Activated naive CD8-positive, alpha-beta T cell treated with anti-CD3 and anti-CD28 coated beads, Interleukin-2, amount 50 U/mL, for 24 hours (primary cell): ENCODE measurements around the gene BMP2K.
A peak's percentile ranks its signal among the peaks of the same experiment; 100 is the strongest.

Experiments used
- ATAC-seq: fragments of 150-1000 bp; cut with Tn5 transposase; one replicate; pipeline ENCODE4 v1.10.0; 2021
- DNase-seq: peaks from one replicate; pipeline ENCODE4 v3.0.0; 2021
- H3K27ac Mint-ChIP-seq: one replicate; pipeline ENCODE4 v1.8.0; 2021; ENCODE audit warnings: mild to moderate bottlenecking, mixed read lengths
- H3K27me3 Mint-ChIP-seq: one replicate; pipeline ENCODE4 v1.8.0; 2021; ENCODE audit warnings: mixed read lengths
- H3K36me3 Mint-ChIP-seq: one replicate; pipeline ENCODE4 v1.8.0; 2021; ENCODE audit warnings: low read depth, mixed read lengths
- H3K4me1 Mint-ChIP-seq: one replicate; pipeline ENCODE4 v1.8.0; 2021; ENCODE audit warnings: mixed read lengths
- H3K4me3 Mint-ChIP-seq: one replicate; pipeline ENCODE4 v1.8.0; 2021; ENCODE audit warnings: mild to moderate bottlenecking, moderate library complexity, mixed read lengths
- H3K9me3 Mint-ChIP-seq: one replicate; pipeline ENCODE4 v1.8.0; 2021; ENCODE audit warnings: mixed read lengths

Gene BMP2K

DNA sequence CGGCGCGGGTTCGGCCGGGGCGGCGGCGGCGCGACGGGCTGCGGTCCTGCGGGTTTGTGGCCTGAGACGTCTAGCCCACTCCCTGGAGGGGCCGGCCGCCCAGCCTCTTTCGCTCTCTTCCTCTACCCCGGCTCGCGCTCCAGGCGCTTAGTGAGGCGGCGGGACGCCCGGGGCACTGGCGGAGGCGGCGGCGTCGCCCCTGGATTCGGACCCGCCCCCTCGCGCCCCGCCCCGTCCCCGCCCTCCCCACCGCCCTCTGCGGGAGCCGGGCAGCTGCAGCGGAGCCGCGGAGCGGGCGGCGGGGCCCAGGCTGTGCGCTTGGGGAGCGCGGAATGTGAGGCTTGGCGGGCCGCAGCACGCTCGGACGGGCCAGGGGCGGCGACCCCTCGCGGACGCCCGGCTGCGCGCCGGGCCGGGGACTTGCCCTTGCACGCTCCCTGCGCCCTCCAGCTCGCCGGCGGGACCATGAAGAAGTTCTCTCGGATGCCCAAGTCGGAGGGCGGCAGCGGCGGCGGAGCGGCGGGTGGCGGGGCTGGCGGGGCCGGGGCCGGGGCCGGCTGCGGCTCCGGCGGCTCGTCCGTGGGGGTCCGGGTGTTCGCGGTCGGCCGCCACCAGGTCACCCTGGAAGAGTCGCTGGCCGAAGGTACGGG, at the start of gene BMP2K:
Gene BMP2K (plus strand): TSS at position 272 of the 650 bp plus-strand sequence. CDS start 194 bp downstream, at position 466.
- Mint-ChIP-seq H3K36me3 (no peaks in the 10 kb centered on the region), H3K9me3 (no peaks in the 10 kb centered on the region), H3K4me3 (peak within 1 kb of the TSS; percentile 93), H3K4me1 (peaks cover 42% of the 10 kb centered on the region), H3K27me3 (no peaks in the 10 kb centered on the region), H3K27ac (peak within 1 kb of the TSS; percentile 97)
- ATAC-seq, result peak; percentile 68
- DNase-seq, result peak; percentile 78

DNA sequence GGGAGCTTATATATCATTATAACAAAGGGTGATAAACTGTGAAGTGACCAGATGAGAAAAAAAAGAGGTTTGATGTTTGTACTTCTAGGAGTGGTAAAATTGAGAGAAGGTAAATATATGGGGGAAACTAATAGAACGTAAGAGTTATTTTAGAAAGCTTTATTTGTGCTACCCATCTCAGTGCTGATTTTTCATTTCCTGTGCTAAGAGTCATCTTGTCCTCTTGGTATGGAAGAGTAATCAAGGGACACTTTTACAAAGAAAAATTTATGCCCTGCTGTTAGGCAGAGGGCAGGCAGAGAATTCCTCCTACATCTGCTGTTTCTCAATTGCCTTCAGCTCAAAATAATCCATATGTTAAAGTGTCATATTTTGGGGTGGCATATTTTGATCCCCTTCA, 49.6 kb upstream of the BMP2K start:
- no peaks in the 10 kb centered on the region for H3K36me3 Mint-ChIP-seq
- no peak overlapping the region for H3K27ac Mint-ChIP-seq
- ATAC-seq, result no peak

DNA sequence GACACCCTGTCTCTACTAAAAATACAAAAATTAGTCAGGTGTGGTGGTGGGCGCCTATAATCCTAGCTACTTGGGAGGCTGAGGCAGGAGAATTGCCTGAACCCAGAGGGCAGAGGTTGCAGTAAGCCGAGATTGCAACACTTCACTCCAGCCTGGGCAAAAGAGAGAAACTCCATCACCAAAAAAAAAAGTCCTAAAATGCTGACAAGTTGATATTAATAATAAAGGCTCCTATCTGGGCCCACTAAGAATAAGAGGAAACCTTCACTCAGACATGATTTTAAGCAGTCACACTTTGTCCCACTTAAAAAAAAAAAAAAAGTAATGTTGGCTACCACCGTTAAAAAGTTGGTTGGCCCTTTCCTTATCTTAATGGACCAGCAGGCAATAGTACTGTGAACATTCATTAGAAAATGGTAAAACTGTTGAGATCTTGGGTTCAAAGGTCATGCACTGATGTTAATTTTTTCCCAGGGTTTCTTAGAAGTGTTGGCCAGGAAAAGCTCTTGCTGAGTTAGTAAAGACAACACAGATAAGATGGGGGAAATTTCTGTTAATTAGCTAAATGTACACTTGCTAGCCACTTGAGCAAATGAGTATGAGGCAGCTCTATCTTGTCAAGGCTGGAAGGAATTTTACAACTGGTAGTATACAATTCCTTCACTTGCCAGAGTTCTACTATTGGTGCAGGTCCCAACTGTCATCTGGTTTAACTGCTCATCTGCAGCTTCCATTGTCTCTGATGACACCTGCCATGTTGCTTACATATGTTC, 43.6 kb upstream of the BMP2K start:
- H3K27ac Mint-ChIP-seq, result no peak overlapping the region
- ATAC-seq (no peak), DNase-seq (no peak)
- H3K4me1 Mint-ChIP-seq, result peaks cover 4% of the 10 kb centered on the region
- no peaks in the 10 kb centered on the region for H3K9me3 Mint-ChIP-seq
- no peaks in the 10 kb centered on the region for H3K27me3 Mint-ChIP-seq
- H3K36me3 Mint-ChIP-seq, result no peaks in the 10 kb centered on the region
- no peak overlapping the region for H3K4me3 Mint-ChIP-seq

More for the DNA sequence above, 49.6 kb upstream of the BMP2K start:
- Mint-ChIP-seq H3K4me3 (no peak overlapping the region), H3K27me3 (no peaks in the 10 kb centered on the region), H3K4me1 (peaks cover 9% of the 10 kb centered on the region), H3K9me3 (no peaks in the 10 kb centered on the region)
- DNase-seq, result no peak

DNA sequence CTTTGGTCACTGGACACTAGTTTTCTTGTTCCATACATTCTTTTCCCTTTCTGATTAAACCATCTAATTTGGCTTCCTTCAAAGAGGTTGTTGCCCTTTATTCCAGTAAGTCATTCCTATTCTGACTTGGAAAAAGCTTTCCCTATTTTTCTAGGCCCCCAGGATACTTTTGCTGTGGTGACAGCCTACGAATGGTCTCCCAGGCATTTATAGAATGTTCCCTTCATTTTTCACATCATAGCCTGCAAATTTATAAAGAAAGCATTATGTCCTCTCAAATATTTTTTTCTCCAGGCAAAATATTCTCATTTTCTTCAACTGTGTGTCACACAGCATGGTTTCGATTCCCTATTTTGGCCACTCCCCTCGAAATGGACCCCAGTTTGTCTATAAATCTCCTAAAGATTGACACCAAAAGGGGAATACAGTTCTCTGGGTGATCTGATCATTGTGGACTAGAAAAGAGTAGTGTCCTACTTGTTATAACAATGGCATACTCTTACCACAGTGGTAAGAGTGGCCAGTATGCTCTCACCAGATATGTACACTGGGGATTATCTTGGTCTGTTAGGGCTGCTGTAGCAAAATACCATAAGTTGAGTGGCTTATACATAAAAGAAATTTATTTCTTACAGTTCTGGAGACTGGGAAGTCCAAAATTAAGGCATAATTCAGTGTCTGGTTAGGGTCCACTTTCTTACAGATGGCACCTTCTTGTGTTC, 41.5 kb upstream of the BMP2K start:
- H3K27ac Mint-ChIP-seq, result no peak overlapping the region
- DNase-seq, result no peak
- no peak overlapping the region for H3K4me3 Mint-ChIP-seq
- H3K36me3 Mint-ChIP-seq, result no peaks in the 10 kb centered on the region
- no peaks in the 10 kb centered on the region for H3K9me3 Mint-ChIP-seq
- no peaks in the 10 kb centered on the region for H3K27me3 Mint-ChIP-seq
- no peak for ATAC-seq
- peaks cover 4% of the 10 kb centered on the region for H3K4me1 Mint-ChIP-seq

DNA sequence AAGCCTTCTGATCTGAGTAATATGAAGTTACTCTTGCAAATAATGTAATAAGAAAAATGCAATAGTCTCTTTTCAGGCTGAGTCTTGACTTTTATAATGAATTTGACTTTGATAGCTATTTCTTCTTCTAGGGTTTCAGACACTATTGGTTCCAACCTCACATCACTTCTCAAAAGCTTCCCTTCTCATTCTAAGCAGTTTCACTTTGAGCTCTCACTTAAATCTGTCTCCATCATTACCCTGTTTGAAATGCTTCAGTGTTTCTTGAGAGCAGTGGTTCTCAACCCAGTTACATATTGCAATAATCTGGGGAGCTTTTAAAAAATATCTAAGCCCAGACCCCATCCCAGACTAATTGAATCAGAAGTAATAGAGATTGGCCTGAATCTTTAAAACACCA, 40.5 kb upstream of the BMP2K start:
- peaks cover 4% of the 10 kb centered on the region for H3K4me1 Mint-ChIP-seq
- no peak for ATAC-seq
- H3K27ac Mint-ChIP-seq, result no peak overlapping the region
- H3K36me3 Mint-ChIP-seq, result no peaks in the 10 kb centered on the region
- H3K4me3 Mint-ChIP-seq, result no peak overlapping the region
- no peaks in the 10 kb centered on the region for H3K9me3 Mint-ChIP-seq
- no peaks in the 10 kb centered on the region for H3K27me3 Mint-ChIP-seq
- no peak for DNase-seq

DNA sequence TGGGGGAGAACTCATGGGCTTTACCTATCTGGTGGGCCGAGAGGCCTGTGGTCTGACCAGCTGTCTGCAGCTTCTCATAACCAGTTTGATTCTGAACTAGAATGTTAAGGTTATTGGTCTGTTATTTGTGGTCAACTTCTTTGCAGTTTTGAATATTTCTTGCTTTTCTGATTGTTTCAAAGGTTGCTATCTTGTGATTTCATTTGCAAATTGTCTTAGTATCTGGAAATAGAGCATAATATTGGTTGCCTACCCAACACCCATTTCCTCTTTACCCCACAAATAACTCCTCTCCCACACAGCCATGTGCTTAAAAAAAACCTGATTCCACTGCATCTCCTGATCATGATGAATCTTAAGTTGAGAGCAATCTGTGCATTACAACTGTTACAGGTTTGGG, 39.1 kb upstream of the BMP2K start:
- Mint-ChIP-seq H3K4me3 (no peak overlapping the region), H3K4me1 (peaks cover 7% of the 10 kb centered on the region), H3K36me3 (no peaks in the 10 kb centered on the region), H3K27ac (no peak overlapping the region), H3K9me3 (no peaks in the 10 kb centered on the region), H3K27me3 (no peaks in the 10 kb centered on the region)
- ATAC-seq (no peak), DNase-seq (no peak)

DNA sequence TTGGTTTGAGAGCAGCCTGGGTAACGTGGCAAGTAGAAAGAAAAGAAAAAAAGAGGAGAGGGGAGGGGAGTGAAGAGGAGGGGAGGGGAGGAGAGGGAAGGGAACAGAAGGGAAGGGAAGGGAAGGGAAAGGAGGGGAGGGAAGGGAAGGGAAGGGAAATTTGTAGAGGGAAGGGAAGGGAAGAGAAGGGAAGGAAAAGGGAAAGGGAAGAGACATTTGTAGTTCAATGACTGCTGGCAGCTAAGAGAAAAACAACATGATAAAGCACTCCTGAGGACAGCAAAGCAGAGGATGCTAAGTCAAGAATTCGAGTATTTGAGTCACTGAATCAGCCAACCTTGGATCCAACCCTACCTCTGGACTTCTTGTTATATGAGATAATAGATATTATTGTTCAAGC, 38.2 kb upstream of the BMP2K start:
- Mint-ChIP-seq H3K4me3 (no peak overlapping the region), H3K4me1 (peaks cover 7% of the 10 kb centered on the region), H3K27me3 (no peaks in the 10 kb centered on the region), H3K27ac (no peak overlapping the region), H3K9me3 (no peaks in the 10 kb centered on the region), H3K36me3 (no peaks in the 10 kb centered on the region)
- ATAC-seq (no peak), DNase-seq (no peak)

DNA sequence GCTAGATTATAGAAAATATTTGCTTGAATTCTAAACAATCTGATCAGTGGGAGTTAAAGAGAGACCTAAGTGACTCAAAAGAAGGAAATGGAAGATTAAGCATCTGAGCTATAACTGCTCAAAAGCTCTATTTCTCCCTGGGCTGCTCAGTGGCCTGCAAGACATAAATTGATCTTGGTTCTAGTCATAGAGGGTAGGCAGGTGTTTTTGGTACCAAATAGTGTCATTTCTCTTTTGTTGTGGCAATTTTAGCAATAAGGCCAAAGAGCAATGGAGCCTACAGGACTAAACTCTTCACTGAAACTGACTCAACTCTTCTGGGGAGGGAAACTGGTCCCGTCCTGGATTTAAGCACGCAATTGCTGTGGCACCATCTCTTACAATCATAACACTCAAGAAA, 33.9 kb upstream of the BMP2K start:
- Mint-ChIP-seq H3K27me3 (no peaks in the 10 kb centered on the region), H3K36me3 (no peaks in the 10 kb centered on the region), H3K4me1 (peaks cover 3% of the 10 kb centered on the region), H3K9me3 (no peaks in the 10 kb centered on the region), H3K4me3 (no peak overlapping the region), H3K27ac (no peak overlapping the region)
- no peak for ATAC-seq
- DNase-seq, result no peak

DNA sequence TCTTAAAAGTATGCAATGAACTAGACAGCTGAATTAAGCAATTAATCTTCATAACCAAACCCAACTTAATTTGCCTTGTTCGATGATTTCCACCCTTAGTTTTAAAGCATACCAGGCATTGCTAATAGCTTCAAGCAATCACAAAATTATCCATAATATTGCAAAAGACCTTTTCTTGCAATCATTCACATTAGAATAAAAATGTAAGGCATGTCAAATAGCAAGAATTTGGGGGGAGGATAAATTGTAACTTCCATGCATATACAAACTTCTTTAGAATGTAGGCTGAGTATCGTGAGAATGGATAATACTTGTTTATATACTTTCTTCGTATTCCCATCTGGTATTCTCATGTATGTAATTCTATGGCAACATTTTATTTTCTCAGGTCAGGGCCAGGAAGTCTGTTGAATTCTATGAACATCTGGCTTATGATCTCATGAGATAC, 28.7 kb upstream of the BMP2K start:
- H3K4me3 Mint-ChIP-seq, result no peak overlapping the region
- DNase-seq, result no peak
- H3K9me3 Mint-ChIP-seq, result no peaks in the 10 kb centered on the region
- H3K4me1 Mint-ChIP-seq, result peaks cover 18% of the 10 kb centered on the region
- no peak for ATAC-seq
- no peak overlapping the region for H3K27ac Mint-ChIP-seq
- H3K27me3 Mint-ChIP-seq, result no peaks in the 10 kb centered on the region
- H3K36me3 Mint-ChIP-seq, result no peaks in the 10 kb centered on the region

DNA sequence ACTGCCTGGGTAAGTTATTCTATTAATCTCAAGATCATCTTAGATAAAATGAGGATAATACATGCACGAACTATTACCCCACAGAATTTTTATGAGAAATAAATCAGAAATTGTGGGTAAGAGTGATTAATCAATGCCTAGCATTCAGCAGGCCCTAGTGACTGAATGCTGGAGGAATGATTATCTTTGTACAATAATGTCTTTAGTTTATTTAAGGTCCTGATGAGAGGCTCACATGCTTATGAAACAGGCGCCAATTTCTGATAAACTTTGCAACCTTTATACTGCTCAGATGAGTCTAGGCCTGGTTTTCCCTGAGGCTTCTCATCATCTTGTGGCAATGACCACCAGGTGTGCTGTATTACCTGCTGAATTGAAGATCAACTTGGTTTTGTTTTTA, 27.8 kb upstream of the BMP2K start:
- H3K9me3 Mint-ChIP-seq, result no peaks in the 10 kb centered on the region
- H3K4me1 Mint-ChIP-seq, result peaks cover 18% of the 10 kb centered on the region
- H3K27me3 Mint-ChIP-seq, result no peaks in the 10 kb centered on the region
- no peaks in the 10 kb centered on the region for H3K36me3 Mint-ChIP-seq
- DNase-seq, result no peak
- no peak for ATAC-seq
- H3K4me3 Mint-ChIP-seq, result no peak overlapping the region
- H3K27ac Mint-ChIP-seq, result no peak overlapping the region

DNA sequence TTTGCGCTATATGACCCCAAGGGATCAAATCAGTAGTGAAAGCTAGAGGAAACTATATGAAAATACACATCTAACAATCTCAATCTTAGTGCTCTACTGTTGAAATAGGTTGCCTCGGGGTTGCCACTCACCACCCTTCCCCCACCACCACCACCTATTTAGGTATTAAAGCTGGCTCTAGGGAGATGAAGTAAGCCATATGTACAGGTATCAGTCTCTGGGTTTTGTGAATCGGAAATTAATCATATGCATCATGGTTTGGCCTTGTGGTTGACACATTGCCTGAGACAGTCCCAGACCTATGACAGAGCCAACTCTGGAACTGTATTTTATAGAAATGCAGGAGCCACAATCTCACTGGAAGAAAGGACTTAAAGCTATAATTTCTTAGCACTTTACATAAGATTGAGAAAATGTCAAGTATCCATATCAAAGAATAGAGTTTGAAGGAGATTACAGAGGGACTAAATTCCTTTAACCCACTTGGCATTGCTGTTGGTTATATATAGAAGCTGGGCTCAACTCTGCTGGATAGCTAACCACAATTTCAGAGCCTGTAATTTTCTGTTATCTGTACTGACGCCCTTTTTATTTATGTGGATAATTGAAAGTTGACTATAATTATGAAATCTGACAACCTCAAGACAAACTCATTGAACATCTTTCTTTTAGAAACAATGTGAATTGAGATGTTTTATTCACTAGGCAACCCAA, 26.7 kb upstream of the BMP2K start:
- Mint-ChIP-seq H3K27ac (peak overlapping the region; percentile 18), H3K4me3 (no peak overlapping the region), H3K27me3 (no peaks in the 10 kb centered on the region), H3K4me1 (peaks cover 18% of the 10 kb centered on the region), H3K9me3 (no peaks in the 10 kb centered on the region), H3K36me3 (no peaks in the 10 kb centered on the region)
- ATAC-seq (peak; percentile 72), DNase-seq (no peak)

DNA sequence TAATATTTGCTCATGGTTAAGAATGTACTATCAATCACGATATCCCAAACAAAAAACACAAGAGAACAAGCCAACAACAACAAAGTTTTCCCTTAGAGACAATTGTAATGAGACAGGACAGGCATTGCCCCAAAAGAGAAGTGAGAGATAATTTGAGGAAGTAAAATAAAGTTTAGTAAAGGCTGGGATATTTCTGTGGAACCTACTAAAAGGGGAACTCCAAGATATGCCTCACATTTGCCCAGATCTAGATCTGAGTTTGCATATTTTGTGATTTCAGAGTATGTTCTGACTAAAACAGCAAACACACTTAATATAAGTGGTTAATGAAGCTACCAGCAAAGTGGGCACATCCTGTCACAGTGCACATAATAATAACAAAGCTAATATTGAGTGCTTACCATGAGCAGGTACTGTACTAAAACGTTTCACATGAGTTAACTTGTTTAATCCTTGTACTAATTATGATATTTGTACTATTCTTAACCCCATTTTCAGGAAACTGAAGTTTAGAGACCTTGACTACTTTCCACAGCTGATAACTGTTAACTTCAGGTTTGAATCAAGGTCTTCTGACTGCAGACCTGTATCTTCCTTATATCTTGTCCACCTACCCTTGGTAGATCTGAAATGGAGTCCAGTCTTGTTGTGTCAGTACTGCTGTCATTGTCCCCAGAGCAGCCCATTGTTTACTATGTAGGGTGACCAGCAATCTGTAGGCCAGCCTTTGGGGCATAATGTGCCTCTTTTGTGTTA, 26.0 kb upstream of the BMP2K start:
- Mint-ChIP-seq H3K4me3 (no peak overlapping the region), H3K27me3 (no peaks in the 10 kb centered on the region), H3K9me3 (no peaks in the 10 kb centered on the region), H3K36me3 (no peaks in the 10 kb centered on the region), H3K27ac (peak overlapping the region; percentile 53), H3K4me1 (peaks cover 18% of the 10 kb centered on the region)
- ATAC-seq (peak; percentile 24), DNase-seq (no peak)

DNA sequence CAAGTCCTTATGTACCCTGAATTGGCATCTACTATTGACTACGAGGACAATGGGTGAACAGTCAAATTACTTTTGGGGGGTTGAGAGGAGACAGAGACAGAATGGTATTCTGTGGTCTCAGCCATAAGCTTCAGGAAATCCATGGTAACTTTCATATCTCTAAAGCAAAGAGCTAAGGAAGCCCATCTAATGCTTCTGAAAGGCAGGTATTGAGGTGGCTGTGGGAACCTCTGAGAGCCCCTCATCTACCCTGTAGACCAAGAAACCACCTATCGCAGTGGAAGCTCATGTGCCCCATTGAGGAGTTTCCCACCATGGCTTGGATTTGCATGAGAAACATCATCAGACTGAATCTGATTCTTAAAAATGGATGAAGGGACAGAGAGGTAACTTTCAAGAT, 23.1 kb upstream of the BMP2K start:
- ATAC-seq, result no peak
- H3K4me3 Mint-ChIP-seq, result no peak overlapping the region
- no peaks in the 10 kb centered on the region for H3K27me3 Mint-ChIP-seq
- H3K4me1 Mint-ChIP-seq, result peaks cover 20% of the 10 kb centered on the region
- no peak overlapping the region for H3K27ac Mint-ChIP-seq
- no peaks in the 10 kb centered on the region for H3K9me3 Mint-ChIP-seq
- no peaks in the 10 kb centered on the region for H3K36me3 Mint-ChIP-seq
- DNase-seq, result no peak

DNA sequence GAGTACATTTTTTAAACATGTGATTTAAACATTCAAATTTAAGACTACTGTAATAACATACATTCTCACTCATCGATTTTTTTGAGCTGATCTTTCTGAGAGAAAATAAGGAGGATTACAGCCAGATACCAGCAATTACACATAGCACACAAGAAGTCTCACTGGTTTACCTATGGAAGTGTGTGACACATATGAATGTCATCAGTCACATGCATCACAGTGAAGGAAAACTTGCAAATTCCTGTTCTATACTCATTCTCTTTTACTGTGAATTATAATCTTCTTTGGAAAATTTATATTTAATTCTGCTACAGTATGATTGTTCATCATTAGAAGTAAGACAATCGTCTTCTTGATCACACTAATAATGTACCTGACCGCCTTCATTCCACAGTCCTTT, 21.3 kb upstream of the BMP2K start:
- ATAC-seq (no peak), DNase-seq (no peak)
- Mint-ChIP-seq H3K36me3 (no peaks in the 10 kb centered on the region), H3K4me1 (peaks cover 12% of the 10 kb centered on the region), H3K27ac (no peak overlapping the region), H3K27me3 (no peaks in the 10 kb centered on the region), H3K4me3 (no peak overlapping the region), H3K9me3 (no peaks in the 10 kb centered on the region)
